ENCODE results near the gene CTSW. TPM values are rescaled to one million over a fixed set of nuclear protein-coding genes. Genes with fewer than 3 reads are reported as not detected.

Gene CTSW
- polyA plus RNA-seq, 4 donors, result 0.92 to 1.4 (median 1.1) TPM

- DNase-seq (ENCODE audit: low read depth in 4 of 4, low spot score in 3 of 4), result no peak
Observed at GRCh38 chr11:65898656-65899355, 19.2 kb downstream of the CTSW start.

- no peak for DNase-seq (ENCODE audit: low read depth in 4 of 4, low spot score in 3 of 4)
Observed at GRCh38 chr11:65899356-65900124, 19.9 kb downstream of the CTSW start.

GRCh38 chr11:65900125-65900898 lies 20.7 kb downstream of the CTSW start, which contains the start of gene FOSL1:
Gene FOSL1, minus strand, starts transcription at chr11:65900388. Its CDS starts 49 bp downstream, at chr11:65900339.
- DNase-seq (ENCODE audit: low read depth in 4 of 4, low spot score in 3 of 4), result no peak

- no peak for DNase-seq (ENCODE audit: low read depth in 4 of 4, low spot score in 3 of 4)
Observed at GRCh38 chr11:65900899-65901180, 21.2 kb downstream of the CTSW start.

GRCh38 chr11:65903068-65903481 lies 23.4 kb downstream of the CTSW start:
- DNase-seq (ENCODE audit: low read depth in 4 of 4, low spot score in 3 of 4), result no peak

- DNase-seq (ENCODE audit: low read depth in 4 of 4, low spot score in 3 of 4), result no peak
Observed at GRCh38 chr11:65903715-65904114, 24.1 kb downstream of the CTSW start.

GRCh38 chr11:65906602-65907001 lies 27.0 kb downstream of the CTSW start:
- no peak for DNase-seq (ENCODE audit: low read depth in 4 of 4, low spot score in 3 of 4)

GRCh38 chr11:65907878-65908277 lies 28.2 kb downstream of the CTSW start:
- no peak for DNase-seq (ENCODE audit: low read depth in 4 of 4, low spot score in 3 of 4)

GRCh38 chr11:65911682-65912568 lies 32.3 kb downstream of the CTSW start:
- no peak for DNase-seq (ENCODE audit: low read depth in 4 of 4, low spot score in 3 of 4)

- no peak for DNase-seq (ENCODE audit: low read depth in 4 of 4, low spot score in 3 of 4)
Observed at GRCh38 chr11:65912845-65913244, 33.2 kb downstream of the CTSW start.

- no peak for DNase-seq (ENCODE audit: low read depth in 4 of 4, low spot score in 3 of 4)
Observed at GRCh38 chr11:65915101-65915820, 35.6 kb downstream of the CTSW start.

GRCh38 chr11:65915821-65916251 lies 36.2 kb downstream of the CTSW start:
- no peak for DNase-seq (ENCODE audit: low read depth in 4 of 4, low spot score in 3 of 4)

GRCh38 chr11:65916391-65916790 lies 36.8 kb downstream of the CTSW start:
- DNase-seq (ENCODE audit: low read depth in 4 of 4, low spot score in 3 of 4), result no peak

GRCh38 chr11:65917077-65917433 lies 37.4 kb downstream of the CTSW start:
- DNase-seq (ENCODE audit: low read depth in 4 of 4, low spot score in 3 of 4), result no peak

- no peak for DNase-seq (ENCODE audit: low read depth in 4 of 4, low spot score in 3 of 4)
Observed at GRCh38 chr11:65917434-65918210, 38.0 kb downstream of the CTSW start.

GRCh38 chr11:65918211-65919140 lies 38.8 kb downstream of the CTSW start, which contains the start of gene C11orf68:
Gene C11orf68, minus strand, starts transcription at chr11:65919062. Its CDS starts 31 bp downstream, at chr11:65919031.
- DNase-seq (ENCODE audit: low read depth in 4 of 4, low spot score in 3 of 4), result no peak

- DNase-seq (ENCODE audit: low read depth in 4 of 4, low spot score in 3 of 4), result peak; percentile 88 to 96 (median 94)
Observed at GRCh38 chr11:65919141-65919572, 39.5 kb downstream of the CTSW start, which contains the start of gene DRAP1. Gene DRAP1, plus strand, starts transcription at chr11:65919426. Its CDS starts 76 bp downstream, at chr11:65919502.
